ENCODE data around the gene POLG2. TPM values are rescaled to one million over a fixed set of nuclear protein-coding genes. Genes with fewer than 3 reads are reported as not detected.
A peak's percentile ranks its signal among the peaks of the same experiment; 100 is the strongest.

POLG2 gene
- total and polyA plus RNA-seq, 9 of the 15 experiments (the other 6 are each of a cell fraction or from before 2014, with no cell fraction given), result 13.4 to 44.8 (median 37.0) TPM

GRCh38 chr17:64507413-64507782, 10.5 kb upstream of the POLG2 start (continued):
- TF ChIP-seq ATF6 (CRISPR knock-in tag; IDR thresholded peaks at IDR 0.05), result 0 out of 2 replicates have a peak, but pooled peaks have one; percentile 78
- TF ChIP-seq ZNF583 (CRISPR knock-in tag; IDR thresholded peaks at IDR 0.05), result no peak
- TF ChIP-seq, protein P1, sequence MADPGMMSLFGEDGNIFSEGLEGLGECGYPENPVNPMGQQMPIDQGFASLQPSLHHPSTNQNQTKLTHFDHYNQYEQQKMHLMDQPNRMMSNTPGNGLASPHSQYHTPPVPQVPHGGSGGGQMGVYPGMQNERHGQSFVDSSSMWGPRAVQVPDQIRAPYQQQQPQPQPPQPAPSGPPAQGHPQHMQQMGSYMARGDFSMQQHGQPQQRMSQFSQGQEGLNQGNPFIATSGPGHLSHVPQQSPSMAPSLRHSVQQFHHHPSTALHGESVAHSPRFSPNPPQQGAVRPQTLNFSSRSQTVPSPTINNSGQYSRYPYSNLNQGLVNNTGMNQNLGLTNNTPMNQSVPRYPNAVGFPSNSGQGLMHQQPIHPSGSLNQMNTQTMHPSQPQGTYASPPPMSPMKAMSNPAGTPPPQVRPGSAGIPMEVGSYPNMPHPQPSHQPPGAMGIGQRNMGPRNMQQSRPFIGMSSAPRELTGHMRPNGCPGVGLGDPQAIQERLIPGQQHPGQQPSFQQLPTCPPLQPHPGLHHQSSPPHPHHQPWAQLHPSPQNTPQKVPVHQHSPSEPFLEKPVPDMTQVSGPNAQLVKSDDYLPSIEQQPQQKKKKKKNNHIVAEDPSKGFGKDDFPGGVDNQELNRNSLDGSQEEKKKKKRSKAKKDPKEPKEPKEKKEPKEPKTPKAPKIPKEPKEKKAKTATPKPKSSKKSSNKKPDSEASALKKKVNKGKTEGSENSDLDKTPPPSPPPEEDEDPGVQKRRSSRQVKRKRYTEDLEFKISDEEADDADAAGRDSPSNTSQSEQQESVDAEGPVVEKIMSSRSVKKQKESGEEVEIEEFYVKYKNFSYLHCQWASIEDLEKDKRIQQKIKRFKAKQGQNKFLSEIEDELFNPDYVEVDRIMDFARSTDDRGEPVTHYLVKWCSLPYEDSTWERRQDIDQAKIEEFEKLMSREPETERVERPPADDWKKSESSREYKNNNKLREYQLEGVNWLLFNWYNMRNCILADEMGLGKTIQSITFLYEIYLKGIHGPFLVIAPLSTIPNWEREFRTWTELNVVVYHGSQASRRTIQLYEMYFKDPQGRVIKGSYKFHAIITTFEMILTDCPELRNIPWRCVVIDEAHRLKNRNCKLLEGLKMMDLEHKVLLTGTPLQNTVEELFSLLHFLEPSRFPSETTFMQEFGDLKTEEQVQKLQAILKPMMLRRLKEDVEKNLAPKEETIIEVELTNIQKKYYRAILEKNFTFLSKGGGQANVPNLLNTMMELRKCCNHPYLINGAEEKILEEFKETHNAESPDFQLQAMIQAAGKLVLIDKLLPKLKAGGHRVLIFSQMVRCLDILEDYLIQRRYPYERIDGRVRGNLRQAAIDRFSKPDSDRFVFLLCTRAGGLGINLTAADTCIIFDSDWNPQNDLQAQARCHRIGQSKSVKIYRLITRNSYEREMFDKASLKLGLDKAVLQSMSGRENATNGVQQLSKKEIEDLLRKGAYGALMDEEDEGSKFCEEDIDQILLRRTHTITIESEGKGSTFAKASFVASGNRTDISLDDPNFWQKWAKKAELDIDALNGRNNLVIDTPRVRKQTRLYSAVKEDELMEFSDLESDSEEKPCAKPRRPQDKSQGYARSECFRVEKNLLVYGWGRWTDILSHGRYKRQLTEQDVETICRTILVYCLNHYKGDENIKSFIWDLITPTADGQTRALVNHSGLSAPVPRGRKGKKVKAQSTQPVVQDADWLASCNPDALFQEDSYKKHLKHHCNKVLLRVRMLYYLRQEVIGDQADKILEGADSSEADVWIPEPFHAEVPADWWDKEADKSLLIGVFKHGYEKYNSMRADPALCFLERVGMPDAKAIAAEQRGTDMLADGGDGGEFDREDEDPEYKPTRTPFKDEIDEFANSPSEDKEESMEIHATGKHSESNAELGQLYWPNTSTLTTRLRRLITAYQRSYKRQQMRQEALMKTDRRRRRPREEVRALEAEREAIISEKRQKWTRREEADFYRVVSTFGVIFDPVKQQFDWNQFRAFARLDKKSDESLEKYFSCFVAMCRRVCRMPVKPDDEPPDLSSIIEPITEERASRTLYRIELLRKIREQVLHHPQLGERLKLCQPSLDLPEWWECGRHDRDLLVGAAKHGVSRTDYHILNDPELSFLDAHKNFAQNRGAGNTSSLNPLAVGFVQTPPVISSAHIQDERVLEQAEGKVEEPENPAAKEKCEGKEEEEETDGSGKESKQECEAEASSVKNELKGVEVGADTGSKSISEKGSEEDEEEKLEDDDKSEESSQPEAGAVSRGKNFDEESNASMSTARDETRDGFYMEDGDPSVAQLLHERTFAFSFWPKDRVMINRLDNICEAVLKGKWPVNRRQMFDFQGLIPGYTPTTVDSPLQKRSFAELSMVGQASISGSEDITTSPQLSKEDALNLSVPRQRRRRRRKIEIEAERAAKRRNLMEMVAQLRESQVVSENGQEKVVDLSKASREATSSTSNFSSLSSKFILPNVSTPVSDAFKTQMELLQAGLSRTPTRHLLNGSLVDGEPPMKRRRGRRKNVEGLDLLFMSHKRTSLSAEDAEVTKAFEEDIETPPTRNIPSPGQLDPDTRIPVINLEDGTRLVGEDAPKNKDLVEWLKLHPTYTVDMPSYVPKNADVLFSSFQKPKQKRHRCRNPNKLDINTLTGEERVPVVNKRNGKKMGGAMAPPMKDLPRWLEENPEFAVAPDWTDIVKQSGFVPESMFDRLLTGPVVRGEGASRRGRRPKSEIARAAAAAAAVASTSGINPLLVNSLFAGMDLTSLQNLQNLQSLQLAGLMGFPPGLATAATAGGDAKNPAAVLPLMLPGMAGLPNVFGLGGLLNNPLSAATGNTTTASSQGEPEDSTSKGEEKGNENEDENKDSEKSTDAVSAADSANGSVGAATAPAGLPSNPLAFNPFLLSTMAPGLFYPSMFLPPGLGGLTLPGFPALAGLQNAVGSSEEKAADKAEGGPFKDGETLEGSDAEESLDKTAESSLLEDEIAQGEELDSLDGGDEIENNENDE (IDR thresholded peaks at IDR 0.05; ENCODE audit: low read depth, low read length), result no peak
- TF ChIP-seq CHD4 (IDR thresholded peaks at IDR 0.05; ENCODE audit: insufficient read depth, insufficient replicate concordance, low read depth, low read length, poor library complexity, severe bottlenecking), result no peak
- peak; percentile 20 to 21; a peak in 2 of 4 replicates for TF ChIP-seq RAD21 (CRISPR knock-in tag; conservative IDR thresholded peaks at IDR 0.05 in 1 of 2, IDR thresholded peaks at IDR 0.05 in 1 of 2)
- TF ChIP-seq, protein P2, sequence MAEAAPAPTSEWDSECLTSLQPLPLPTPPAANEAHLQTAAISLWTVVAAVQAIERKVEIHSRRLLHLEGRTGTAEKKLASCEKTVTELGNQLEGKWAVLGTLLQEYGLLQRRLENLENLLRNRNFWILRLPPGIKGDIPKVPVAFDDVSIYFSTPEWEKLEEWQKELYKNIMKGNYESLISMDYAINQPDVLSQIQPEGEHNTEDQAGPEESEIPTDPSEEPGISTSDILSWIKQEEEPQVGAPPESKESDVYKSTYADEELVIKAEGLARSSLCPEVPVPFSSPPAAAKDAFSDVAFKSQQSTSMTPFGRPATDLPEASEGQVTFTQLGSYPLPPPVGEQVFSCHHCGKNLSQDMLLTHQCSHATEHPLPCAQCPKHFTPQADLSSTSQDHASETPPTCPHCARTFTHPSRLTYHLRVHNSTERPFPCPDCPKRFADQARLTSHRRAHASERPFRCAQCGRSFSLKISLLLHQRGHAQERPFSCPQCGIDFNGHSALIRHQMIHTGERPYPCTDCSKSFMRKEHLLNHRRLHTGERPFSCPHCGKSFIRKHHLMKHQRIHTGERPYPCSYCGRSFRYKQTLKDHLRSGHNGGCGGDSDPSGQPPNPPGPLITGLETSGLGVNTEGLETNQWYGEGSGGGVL (CRISPR knock-in tag; IDR thresholded peaks at IDR 0.05), result no peak
- peak in 1 of 2 experiments; percentile 77; a peak in 2 of 4 replicates for TF ChIP-seq HDAC1 (IDR thresholded peaks at IDR 0.05)
- TF ChIP-seq ZNF766 (CRISPR knock-in tag; conservative IDR thresholded peaks at IDR 0.05), result no peak
- no peak for TF ChIP-seq MCM2 (IDR thresholded peaks at IDR 0.05; ENCODE audit: low read depth)
- no peak for TF ChIP-seq ZNF165 (CRISPR knock-in tag; IDR thresholded peaks at IDR 0.05; ENCODE audit: borderline replicate concordance)
- peak; percentile 54 for TF ChIP-seq DACH1 (IDR thresholded peaks at IDR 0.05; ENCODE audit: partially characterized antibody)
- no peak for TF ChIP-seq ZNF778 (CRISPR knock-in tag; IDR thresholded peaks at IDR 0.05)
